Endodermal cell (in vitro differentiated cells): Measurements from ENCODE around the gene SMAD3. TPM values are rescaled to one million over a fixed set of nuclear protein-coding genes. Genes with fewer than 3 reads are reported as not detected.

Experiments
- DNase-seq: peaks from one replicate; pipeline ENCODE4 v3.0.0-alpha.2; 2017
- H3K27ac ChIP-seq: 2 replicates; pipeline ENCODE4 v1.5.1; 2013; ENCODE audit warnings: mild to moderate bottlenecking, low read depth, low read length, moderate library complexity
- H3K27me3 ChIP-seq: 2 replicates; pipeline ENCODE4 v1.6.1; 2013; ENCODE audit warnings: mild to moderate bottlenecking, low read length, moderate library complexity; ENCODE audit not compliant: insufficient read depth, control insufficient read depth, poor library complexity, severe bottlenecking
- H3K36me3 ChIP-seq: 2 replicates; pipeline ENCODE4 v1.7.0; 2013; ENCODE audit warnings: mild to moderate bottlenecking, low read length, moderate library complexity; ENCODE audit not compliant: control insufficient read depth, insufficient read depth
- H3K4me1 ChIP-seq: one replicate; pipeline ENCODE4 v1.7.0; 2013; ENCODE audit warnings: low read length; ENCODE audit not compliant: control insufficient read depth, insufficient read depth
- H3K4me3 ChIP-seq: 2 replicates; pipeline ENCODE4 v1.5.1; 2013; ENCODE audit warnings: mild to moderate bottlenecking, low read length, moderate library complexity
- H3K9ac ChIP-seq: 2 replicates; pipeline ENCODE4 v1.6.1; 2013; ENCODE audit warnings: mild to moderate bottlenecking, low read length, moderate library complexity; ENCODE audit not compliant: poor library complexity, severe bottlenecking; ENCODE audit errors: extremely low read depth
- H3K9me3 ChIP-seq: 2 replicates; pipeline ENCODE4 v1.6.1; 2013; ENCODE audit warnings: mild to moderate bottlenecking, low read length, moderate library complexity; ENCODE audit not compliant: control insufficient read depth
- H3K27ac Mint-ChIP-seq: 2 replicates; pipeline ENCODE4 v1.8.0; 2020; ENCODE audit warnings: mixed read lengths
- H3K27me3 Mint-ChIP-seq: 2 replicates; pipeline ENCODE4 v1.8.0; 2021; ENCODE audit warnings: mild to moderate bottlenecking, mixed read lengths; ENCODE audit not compliant: insufficient read depth
- H3K36me3 Mint-ChIP-seq: 2 replicates; pipeline ENCODE4 v1.8.0; 2020; ENCODE audit warnings: low read depth, mixed read lengths
- H3K4me1 Mint-ChIP-seq: 2 replicates; pipeline ENCODE4 v1.8.0; 2020; ENCODE audit warnings: mixed read lengths
- H3K4me3 Mint-ChIP-seq: 2 replicates; pipeline ENCODE4 v1.8.0; 2020; ENCODE audit warnings: mild to moderate bottlenecking, moderate library complexity, mixed read lengths
- H3K9me3 Mint-ChIP-seq: 2 replicates; pipeline ENCODE4 v1.8.0; 2020; ENCODE audit warnings: mild to moderate bottlenecking, mixed read lengths
- WGBS, 2 experiments: methylation state at CpG; one replicate each; pipeline versions ENCODE4 v1.1.5 to v1.1.7; 2013; ENCODE audit warnings: missing lambda C conversion rate in 2 of 2, mixed read lengths in 1 of 2; ENCODE audit not compliant: insufficient coverage in 1 of 2, insufficient read length in 1 of 2; 5-methylcytosine and 5-hydroxymethylcytosine counted together
- total RNA-seq, 2 donors: library from RNA; stranded (reverse); fragmentation: NEBNext Ultra II Directional in 1 of 2; extraction: Animal tissue kit (Norgen Biotek cat#: 25700) in 1 of 2; gene quantifications; 2 replicates in 1 of 2; 3 replicates in 1 of 2; pipeline ENCODE4 v1.2.1, GENCODE V29; 2021
- TF ChIP-seq, protein P1 (sequence below): fragments of 200-600 bp; sonication (generic); conservative IDR thresholded peaks from 2 replicates; pipeline ENCODE4 v1.5.0; 2021; ENCODE audit warnings: antibody characterized with exemption, mild to moderate bottlenecking

Gene SMAD3
- total RNA-seq, 2 donors from 2014 or later, result 7.8 to 9.6 TPM

- H3K27me3 Mint-ChIP-seq, result peaks cover 85% of the 10 kb centered on the region
- no peak overlapping the region for H3K27ac Mint-ChIP-seq
- no peak overlapping the region for H3K4me3 Mint-ChIP-seq
- TF ChIP-seq, protein P1, sequence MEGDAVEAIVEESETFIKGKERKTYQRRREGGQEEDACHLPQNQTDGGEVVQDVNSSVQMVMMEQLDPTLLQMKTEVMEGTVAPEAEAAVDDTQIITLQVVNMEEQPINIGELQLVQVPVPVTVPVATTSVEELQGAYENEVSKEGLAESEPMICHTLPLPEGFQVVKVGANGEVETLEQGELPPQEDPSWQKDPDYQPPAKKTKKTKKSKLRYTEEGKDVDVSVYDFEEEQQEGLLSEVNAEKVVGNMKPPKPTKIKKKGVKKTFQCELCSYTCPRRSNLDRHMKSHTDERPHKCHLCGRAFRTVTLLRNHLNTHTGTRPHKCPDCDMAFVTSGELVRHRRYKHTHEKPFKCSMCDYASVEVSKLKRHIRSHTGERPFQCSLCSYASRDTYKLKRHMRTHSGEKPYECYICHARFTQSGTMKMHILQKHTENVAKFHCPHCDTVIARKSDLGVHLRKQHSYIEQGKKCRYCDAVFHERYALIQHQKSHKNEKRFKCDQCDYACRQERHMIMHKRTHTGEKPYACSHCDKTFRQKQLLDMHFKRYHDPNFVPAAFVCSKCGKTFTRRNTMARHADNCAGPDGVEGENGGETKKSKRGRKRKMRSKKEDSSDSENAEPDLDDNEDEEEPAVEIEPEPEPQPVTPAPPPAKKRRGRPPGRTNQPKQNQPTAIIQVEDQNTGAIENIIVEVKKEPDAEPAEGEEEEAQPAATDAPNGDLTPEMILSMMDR, result no peak
- peaks cover 20% of the 10 kb centered on the region for H3K4me1 Mint-ChIP-seq
- H3K9me3 Mint-ChIP-seq, result no peaks in the 10 kb centered on the region
- Histone ChIP-seq H3K9ac (no peak overlapping the region), H3K4me3 (no peak overlapping the region), H3K27ac (no peak overlapping the region), H3K9me3 (no peaks in the 10 kb centered on the region), H3K4me1 (peaks cover 16% of the 10 kb centered on the region), H3K27me3 (peaks cover 10% of the 10 kb centered on the region), H3K36me3 (peaks cover 60% of the 10 kb centered on the region)
- WGBS, 2 experiments, result 96 to 97% methylated on average over 4 of the region's 4 CpGs
- H3K36me3 Mint-ChIP-seq, result peaks cover 17% of the 10 kb centered on the region
- no peak for DNase-seq
These were observed 101.7 kb downstream of the SMAD3 start for GRCh38 chr15:67167091-67167490.

DNA sequence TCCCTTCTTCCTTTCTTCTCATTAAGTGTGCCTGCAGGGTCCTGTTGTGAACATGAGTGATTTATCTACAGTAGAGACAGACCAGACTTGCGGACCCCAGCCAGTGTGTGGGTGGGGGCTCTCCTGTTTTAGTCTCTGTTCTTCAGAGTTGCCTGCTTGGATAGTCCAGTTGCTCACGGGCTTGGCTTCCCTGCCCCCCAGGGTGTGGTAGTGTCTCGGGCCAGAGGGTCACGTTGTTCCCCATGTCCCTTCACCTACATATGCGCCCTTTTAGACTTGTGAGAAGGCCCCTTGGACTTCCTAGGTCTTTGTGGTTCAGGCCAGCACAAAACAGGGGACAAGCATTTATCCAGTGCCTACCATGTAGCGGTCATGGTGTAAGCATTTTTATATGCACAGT lies 103.3 kb downstream of the SMAD3 start:
- H3K36me3 ChIP-seq, result peaks cover 66% of the 10 kb centered on the region
- Mint-ChIP-seq H3K36me3 (peaks cover 17% of the 10 kb centered on the region), H3K27ac (no peak overlapping the region), H3K9me3 (no peaks in the 10 kb centered on the region), H3K27me3 (peaks cover 82% of the 10 kb centered on the region), H3K4me1 (peaks cover 20% of the 10 kb centered on the region), H3K4me3 (no peak overlapping the region)
- TF ChIP-seq, protein P1, result no peak
- H3K27ac ChIP-seq, result peak overlapping the region; percentile 42
- H3K9me3 ChIP-seq, result no peaks in the 10 kb centered on the region
- H3K4me3 ChIP-seq, result no peak overlapping the region
- H3K9ac ChIP-seq, result no peak overlapping the region
- peaks cover 16% of the 10 kb centered on the region for H3K4me1 ChIP-seq
- 89 to 95% methylated on average over 5 to 6 of the region's 6 CpGs for WGBS, 2 experiments
- DNase-seq, result no peak
- peaks cover 10% of the 10 kb centered on the region for H3K27me3 ChIP-seq

DNA sequence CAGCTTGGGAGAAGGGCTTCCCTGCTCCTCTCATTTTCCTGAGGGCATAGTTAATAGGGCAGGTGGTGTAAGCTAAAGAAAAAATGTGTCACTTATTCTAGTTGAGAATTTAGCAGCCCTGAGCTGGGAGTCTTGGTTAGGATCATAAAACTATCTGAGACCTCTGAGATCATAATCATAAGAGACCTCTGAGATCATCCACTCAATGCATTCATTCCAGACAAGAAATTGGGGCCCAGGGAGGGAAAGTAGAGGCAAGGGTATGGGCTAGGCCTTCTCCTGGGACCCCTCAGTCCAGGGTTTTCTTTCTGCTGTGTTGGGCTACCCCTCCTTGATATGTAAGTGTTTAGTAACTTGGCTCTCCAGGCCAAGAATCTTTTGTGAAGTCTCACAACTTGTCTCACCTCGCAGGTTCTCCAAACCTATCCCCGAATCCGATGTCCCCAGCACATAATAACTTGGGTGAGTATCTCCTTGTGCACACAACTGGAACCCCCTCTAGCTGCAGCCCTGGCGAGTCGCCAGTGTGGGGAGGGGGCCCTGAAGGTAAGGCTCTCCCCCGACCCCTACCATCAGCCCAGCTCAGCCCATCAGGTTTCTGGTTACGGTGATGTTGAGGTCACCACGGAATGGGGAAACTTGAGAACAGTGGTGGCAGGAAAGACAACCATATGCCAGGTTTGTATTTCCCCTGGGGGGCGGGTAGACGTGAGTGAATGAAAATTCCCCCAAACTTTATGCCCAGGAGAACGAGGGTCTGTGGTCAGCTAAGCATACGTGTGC lies 104.9 kb downstream of the SMAD3 start:
- peaks cover 78% of the 10 kb centered on the region for H3K27me3 Mint-ChIP-seq
- H3K27ac Mint-ChIP-seq, result no peak overlapping the region
- no peak overlapping the region for H3K4me3 Mint-ChIP-seq
- Histone ChIP-seq H3K27ac (no peak overlapping the region), H3K4me3 (no peak overlapping the region), H3K9me3 (no peaks in the 10 kb centered on the region), H3K27me3 (peaks cover 5% of the 10 kb centered on the region), H3K9ac (no peak overlapping the region), H3K4me1 (peaks cover 9% of the 10 kb centered on the region), H3K36me3 (peaks cover 73% of the 10 kb centered on the region)
- peaks cover 16% of the 10 kb centered on the region for H3K4me1 Mint-ChIP-seq
- no peaks in the 10 kb centered on the region for H3K9me3 Mint-ChIP-seq
- no peak for DNase-seq
- TF ChIP-seq, protein P1, result no peak
- WGBS, 2 experiments, result 96% methylated on average over 4 to 12 of the region's 12 CpGs
- peaks cover 17% of the 10 kb centered on the region for H3K36me3 Mint-ChIP-seq
